ENCODE measurements around the gene TRIM38.
"Not testable (repeated sequence)": the region's sequence is repeated elsewhere in the genome, so short reads cannot be mapped to it uniquely, and the experiment has no call there.

Gene TRIM38

DNA sequence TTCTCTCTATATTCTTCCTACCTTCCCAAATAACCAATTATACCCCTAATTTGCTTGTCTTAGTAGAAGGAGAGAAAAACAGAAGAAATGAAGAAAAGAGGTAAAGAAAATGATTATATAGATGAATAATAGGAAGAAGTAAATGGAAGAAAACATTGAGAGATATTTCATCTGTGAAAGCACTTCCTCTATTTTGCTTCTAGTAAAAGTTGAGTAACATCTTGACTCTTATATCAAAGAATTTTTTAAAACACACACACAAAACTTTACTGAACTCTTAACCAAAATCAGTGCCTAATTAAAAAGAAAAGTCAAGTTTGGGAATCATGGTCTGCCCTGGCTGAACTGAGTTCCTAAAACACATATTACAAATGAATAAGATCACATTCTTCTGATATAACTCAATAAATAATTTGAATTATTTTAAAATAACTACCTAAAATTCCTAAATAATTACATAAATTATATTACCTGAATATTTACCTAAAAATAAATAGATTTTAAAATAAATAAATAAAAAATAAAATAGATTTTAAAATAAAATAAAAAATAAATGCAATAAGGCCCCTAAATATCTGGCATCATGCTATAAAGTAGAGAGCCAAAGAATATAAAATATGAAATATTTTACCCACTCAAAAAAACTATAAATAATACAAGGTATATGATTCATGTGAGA, 40.9 kb upstream of the TRIM38 start:
- in situ Hi-C loops (cut with HindIII; ENCODE audit: low sequenced_read_pairs): no loop called here
- DNase-seq (ENCODE audit: low read depth): no peak
- H3K4me3 ChIP-seq (ENCODE audit: low read depth, low read length): no peak overlapping the region
- TF ChIP-seq, protein P1, sequence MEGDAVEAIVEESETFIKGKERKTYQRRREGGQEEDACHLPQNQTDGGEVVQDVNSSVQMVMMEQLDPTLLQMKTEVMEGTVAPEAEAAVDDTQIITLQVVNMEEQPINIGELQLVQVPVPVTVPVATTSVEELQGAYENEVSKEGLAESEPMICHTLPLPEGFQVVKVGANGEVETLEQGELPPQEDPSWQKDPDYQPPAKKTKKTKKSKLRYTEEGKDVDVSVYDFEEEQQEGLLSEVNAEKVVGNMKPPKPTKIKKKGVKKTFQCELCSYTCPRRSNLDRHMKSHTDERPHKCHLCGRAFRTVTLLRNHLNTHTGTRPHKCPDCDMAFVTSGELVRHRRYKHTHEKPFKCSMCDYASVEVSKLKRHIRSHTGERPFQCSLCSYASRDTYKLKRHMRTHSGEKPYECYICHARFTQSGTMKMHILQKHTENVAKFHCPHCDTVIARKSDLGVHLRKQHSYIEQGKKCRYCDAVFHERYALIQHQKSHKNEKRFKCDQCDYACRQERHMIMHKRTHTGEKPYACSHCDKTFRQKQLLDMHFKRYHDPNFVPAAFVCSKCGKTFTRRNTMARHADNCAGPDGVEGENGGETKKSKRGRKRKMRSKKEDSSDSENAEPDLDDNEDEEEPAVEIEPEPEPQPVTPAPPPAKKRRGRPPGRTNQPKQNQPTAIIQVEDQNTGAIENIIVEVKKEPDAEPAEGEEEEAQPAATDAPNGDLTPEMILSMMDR (IDR thresholded peaks at IDR 0.05; ENCODE audit: low read depth, low read length, missing control alignments): no peak

DNA sequence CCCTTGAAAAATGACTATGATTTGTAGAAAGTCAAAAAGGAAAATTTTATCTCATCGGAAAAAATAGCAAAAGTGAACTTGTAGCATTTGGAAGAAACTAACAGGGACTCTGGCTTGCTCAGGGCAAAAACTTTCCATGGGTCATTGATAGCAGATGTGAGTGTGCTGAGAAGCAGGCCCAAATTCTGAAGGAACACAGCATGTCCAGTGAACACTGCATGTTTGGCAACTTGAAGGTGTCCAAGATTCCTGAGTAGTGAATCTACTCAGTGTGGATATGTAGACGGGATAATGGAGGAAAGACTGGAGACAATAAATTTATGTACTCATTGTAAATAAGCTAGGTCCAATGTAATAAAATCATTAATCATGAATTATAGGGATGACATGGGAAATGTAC, 40.3 kb upstream of the TRIM38 start:
- no peak for DNase-seq (ENCODE audit: low read depth)
- TF ChIP-seq, protein P1 (IDR thresholded peaks at IDR 0.05; ENCODE audit: low read depth, low read length, missing control alignments): no peak
- in situ Hi-C loops (cut with HindIII; ENCODE audit: low sequenced_read_pairs): no loop called here
- H3K4me3 ChIP-seq (ENCODE audit: low read depth, low read length): no peak overlapping the region

DNA sequence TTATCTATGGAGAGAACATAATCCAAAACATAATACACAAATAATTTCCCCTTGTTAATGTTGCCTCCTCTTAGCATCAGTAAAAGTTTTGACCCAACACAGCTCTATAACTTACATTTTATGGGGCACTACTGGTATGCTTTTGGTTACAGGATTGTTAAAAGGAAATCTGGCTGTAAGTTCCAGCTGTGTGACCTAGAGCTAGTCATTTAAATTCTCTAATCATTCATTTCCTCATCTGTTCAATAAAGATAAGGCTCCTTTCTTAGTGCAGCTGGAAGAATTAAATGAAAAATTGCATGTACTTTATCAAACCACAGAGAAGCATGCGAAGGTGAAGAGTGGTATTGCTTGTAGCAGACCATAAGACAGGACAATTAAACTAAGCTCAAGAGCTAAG, 36.7 kb upstream of the TRIM38 start:
- in situ Hi-C loops (cut with HindIII; ENCODE audit: low sequenced_read_pairs): no loop called here
- no peak overlapping the region for H3K4me3 ChIP-seq (ENCODE audit: low read depth, low read length)
- DNase-seq (ENCODE audit: low read depth): no peak
- TF ChIP-seq, protein P1 (IDR thresholded peaks at IDR 0.05; ENCODE audit: low read depth, low read length, missing control alignments): no peak

DNA sequence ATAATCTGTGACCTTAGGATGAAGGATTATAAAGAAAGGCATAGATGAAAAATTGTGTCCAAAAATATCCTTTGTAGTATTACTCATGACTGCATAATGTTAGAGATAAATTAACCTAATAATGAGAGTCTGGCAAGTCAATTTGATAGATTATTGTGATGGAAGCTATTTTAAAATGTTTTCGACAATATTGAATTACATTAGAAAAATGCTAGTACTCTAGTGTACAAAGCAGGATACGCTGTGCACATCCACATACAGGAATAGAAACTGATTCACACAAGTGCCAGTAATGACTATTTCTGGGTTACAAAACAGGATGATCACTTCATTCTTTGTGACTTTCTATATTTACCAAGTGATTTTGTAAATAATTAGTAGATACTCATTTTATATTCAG, 35.4 kb upstream of the TRIM38 start:
- TF ChIP-seq, protein P1 (IDR thresholded peaks at IDR 0.05; ENCODE audit: low read depth, low read length, missing control alignments): no peak
- H3K4me3 ChIP-seq (ENCODE audit: low read depth, low read length): no peak overlapping the region
- no peak for DNase-seq (ENCODE audit: low read depth)
- in situ Hi-C loops (cut with HindIII; ENCODE audit: low sequenced_read_pairs): no loop called here

DNA sequence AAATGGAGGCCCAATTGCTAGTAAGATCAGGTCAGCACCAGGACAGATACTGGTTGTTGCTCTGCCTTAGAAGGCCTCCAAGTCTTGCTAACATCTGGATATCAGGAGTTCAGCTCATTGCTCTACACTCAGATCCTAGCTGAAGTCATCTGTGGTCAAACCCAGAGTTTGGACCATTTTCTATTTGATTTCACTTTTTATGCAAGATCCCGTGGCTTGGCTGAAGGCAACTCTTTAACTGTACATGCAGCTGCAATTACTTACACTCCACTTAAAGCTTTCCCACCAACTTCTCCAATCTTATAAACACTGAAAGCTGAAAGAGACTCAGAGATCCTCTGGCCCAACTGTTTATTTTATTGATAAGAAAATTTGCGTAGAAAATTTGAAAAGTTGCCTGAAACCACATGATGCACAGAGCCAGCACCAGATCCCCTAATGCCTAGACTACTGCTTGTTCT, 34.8 kb upstream of the TRIM38 start:
- in situ Hi-C loops (cut with HindIII; ENCODE audit: low sequenced_read_pairs): no loop called here
- TF ChIP-seq, protein P1 (IDR thresholded peaks at IDR 0.05; ENCODE audit: low read depth, low read length, missing control alignments): no peak
- H3K4me3 ChIP-seq (ENCODE audit: low read depth, low read length): no peak overlapping the region
- DNase-seq (ENCODE audit: low read depth): peak; percentile 1

DNA sequence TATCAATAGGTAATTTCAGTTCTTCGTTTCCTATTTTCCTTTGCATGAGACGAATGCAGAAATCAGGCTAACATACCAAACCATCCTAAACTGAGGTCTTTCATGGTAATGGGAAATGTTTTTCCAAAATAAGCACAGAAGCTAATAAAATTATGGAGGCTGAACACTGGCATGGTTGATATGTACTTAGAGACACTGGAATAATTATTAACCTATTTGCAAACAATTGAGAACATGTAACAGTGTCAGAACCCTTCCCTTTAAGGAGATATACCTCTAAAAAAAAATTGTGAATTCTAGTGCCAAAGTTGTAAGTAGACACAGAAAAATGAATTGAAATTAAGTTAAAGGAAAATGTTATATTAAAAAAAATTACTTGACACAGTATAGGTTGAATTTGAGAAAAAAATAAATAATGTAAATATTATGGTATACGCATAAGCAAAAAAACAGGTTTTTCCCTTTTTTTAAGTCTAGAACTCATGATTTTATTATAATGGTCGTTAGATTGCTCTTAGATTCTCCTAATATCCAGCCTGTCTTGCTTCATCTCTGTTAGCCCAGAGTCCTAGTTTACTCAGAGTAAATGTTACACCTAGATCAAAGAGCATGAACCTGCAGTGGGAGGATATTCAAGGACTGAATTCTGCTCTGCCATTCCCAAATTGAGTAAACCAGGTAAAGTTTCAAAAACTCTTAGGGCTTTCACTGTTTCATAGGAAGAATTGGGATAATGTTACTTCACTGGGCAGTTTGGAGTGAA, 33.9 kb upstream of the TRIM38 start:
- H3K4me3 ChIP-seq (ENCODE audit: low read depth, low read length): no peak overlapping the region
- in situ Hi-C loops (cut with HindIII; ENCODE audit: low sequenced_read_pairs): no loop called here
- no peak for DNase-seq (ENCODE audit: low read depth)
- TF ChIP-seq, protein P1 (IDR thresholded peaks at IDR 0.05; ENCODE audit: low read depth, low read length, missing control alignments): no peak

DNA sequence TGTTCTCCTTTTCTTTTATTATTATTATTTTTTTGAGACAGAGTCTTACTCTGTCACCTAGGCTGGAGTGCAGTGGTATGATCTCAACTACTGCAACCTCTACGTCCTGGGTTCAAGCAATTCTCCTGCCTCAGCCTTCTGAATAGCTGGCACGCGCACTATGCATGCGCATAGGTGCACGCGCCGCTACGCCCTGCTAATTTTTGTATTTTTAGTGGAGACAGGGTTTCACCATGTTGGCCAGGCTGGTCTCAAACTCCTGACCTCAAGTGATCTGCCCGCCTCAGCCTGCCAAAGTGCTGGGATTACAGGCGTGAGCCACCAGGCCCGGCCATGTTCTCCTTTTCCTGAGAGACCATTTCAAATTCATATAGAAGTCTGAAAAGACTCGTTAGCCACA, 32.8 kb upstream of the TRIM38 start:
- H3K4me3 ChIP-seq (ENCODE audit: low read depth, low read length); in situ Hi-C loops (cut with HindIII; ENCODE audit: low sequenced_read_pairs); DNase-seq (ENCODE audit: low read depth): not testable (repeated sequence)
